HepG2 (cell line): ENCODE measurements around the gene SRC. TPM values are rescaled to one million over a fixed set of nuclear protein-coding genes. Genes with fewer than 3 reads are reported as not detected.

Source experiments
- FOXK2 ChIP-seq: fragments of 450-650 bp; IDR thresholded peaks from 2 replicates; pipeline ENCODE4 v1.6.1; 2016
- HMG20B ChIP-seq: conservative IDR thresholded peaks from 2 replicates; pipeline ENCODE4 v1.6.1; 2016; ENCODE audit warnings: missing genetic modification reagents, missing compliant biosample characterization
- JUND ChIP-seq: sonication (generic); formaldehyde crosslinking; IDR thresholded peaks from 2 replicates; pipeline ENCODE4 v1.8.0; 2022; ENCODE audit warnings: mild to moderate bottlenecking, missing genetic modification reagents
- KAT7 ChIP-seq: IDR thresholded peaks from 2 replicates; pipeline ENCODE4 v1.6.1; 2018; ENCODE audit warnings: borderline replicate concordance, missing compliant biosample characterization
- KLF11 ChIP-seq: IDR thresholded peaks from 2 replicates; pipeline ENCODE4 v1.6.1; 2016; ENCODE audit warnings: missing compliant biosample characterization
- MIXL1 ChIP-seq: IDR thresholded peaks from 2 replicates; pipeline ENCODE4 v1.6.1; 2016
- NRL ChIP-seq: sonication (generic); formaldehyde crosslinking; IDR thresholded peaks from 2 replicates; pipeline ENCODE4 v1.5.0; 2020; ENCODE audit warnings: missing genetic modification reagents, mild to moderate bottlenecking, moderate library complexity, borderline replicate concordance
- PCBP1 ChIP-seq: fragments of 200-400 bp; formaldehyde crosslinking; IDR thresholded peaks from 2 replicates; pipeline ENCODE4 v1.6.1; 2017; ENCODE audit warnings: mild to moderate bottlenecking, low read depth, low read length, borderline replicate concordance
- PITX1 ChIP-seq: sonication (generic); formaldehyde crosslinking; IDR thresholded peaks from 2 replicates; pipeline ENCODE4 v1.5.1; 2020; ENCODE audit warnings: mild to moderate bottlenecking, missing genetic modification reagents
- RBM22 ChIP-seq: fragments of 200-400 bp; formaldehyde crosslinking; optimal IDR thresholded peaks from 2 replicates; pipeline ENCODE3; 2017; ENCODE audit warnings: mild to moderate bottlenecking, low read length, moderate library complexity
- SMAD9 ChIP-seq: sonication (generic); formaldehyde crosslinking; IDR thresholded peaks from 2 replicates; pipeline ENCODE4 v1.5.1; 2020; ENCODE audit warnings: mild to moderate bottlenecking, missing genetic modification reagents
- TOE1 ChIP-seq: sonication (generic); formaldehyde crosslinking; IDR thresholded peaks from 2 replicates; pipeline ENCODE4 v1.4.0; 2020; ENCODE audit warnings: mild to moderate bottlenecking, missing genetic modification reagents
- TOPORS ChIP-seq: sonication (generic); formaldehyde crosslinking; IDR thresholded peaks from 2 replicates; pipeline ENCODE4 v1.8.0; 2023; ENCODE audit warnings: mild to moderate bottlenecking, missing genetic modification reagents
- ZFY ChIP-seq: sonication (generic); formaldehyde crosslinking; IDR thresholded peaks from 2 replicates; pipeline ENCODE4 v1.4.0; 2020; ENCODE audit warnings: missing genetic modification reagents
- ZKSCAN1 ChIP-seq: fragments of 150-350 bp; IDR thresholded peaks from 2 replicates; pipeline ENCODE4 v1.6.1; 2014; ENCODE audit warnings: low read length
- ZMAT3 ChIP-seq: sonication (generic); formaldehyde crosslinking; conservative IDR thresholded peaks from 2 replicates; pipeline ENCODE4 v1.7.0; 2021; ENCODE audit warnings: missing genetic modification reagents
- ZNF124 ChIP-seq: sonication (generic); formaldehyde crosslinking; IDR thresholded peaks from 2 replicates; pipeline ENCODE4 v1.4.0; 2020; ENCODE audit warnings: missing genetic modification reagents
- ZNF234 ChIP-seq: sonication (generic); formaldehyde crosslinking; conservative IDR thresholded peaks from 2 replicates; pipeline ENCODE4 v1.5.1; 2020; ENCODE audit warnings: mild to moderate bottlenecking, missing genetic modification reagents
- ZNF34 ChIP-seq: sonication (generic); formaldehyde crosslinking; IDR thresholded peaks from 2 replicates; pipeline ENCODE4 v1.4.0; 2020; ENCODE audit warnings: mild to moderate bottlenecking, missing genetic modification reagents, borderline replicate concordance
- polyA plus RNA-seq, 8 experiments: library from polyadenylated mRNA; depleted of rRNA in 3 of 8; stranded (reverse) in 7 of 8; unstranded in 1 of 8; fragments of >200 nt; fragmentation: Illumina TruSeq in 4 of 8; extraction: Trizol in 4 of 8; gene quantifications; 2 replicates each; pipeline versions ENCODE4 v1.2.1 to v1.2.3, GENCODE V29; 2011 to 2016; ENCODE audit warnings: low read depth in 4 of 8, missing spikeins in 1 of 8, mixed read lengths in 1 of 8; ENCODE audit not compliant: insufficient read depth in 1 of 8
- total RNA-seq, 5 experiments: library from RNA; depleted of rRNA; stranded (reverse); fragments of >200 nt; fragmentation: Illumina TruSeq; extraction: Trizol; gene quantifications; 2 replicates each; pipeline ENCODE4 v1.2.3, GENCODE V29; 2016; ENCODE audit warnings: low read depth in 1 of 5
- TF ChIP-seq, protein P1 (sequence below): sonication (generic); formaldehyde crosslinking; IDR thresholded peaks from 2 replicates; pipeline ENCODE4 v1.9.0; 2021; ENCODE audit warnings: missing genetic modification reagents, borderline replicate concordance
- TF ChIP-seq, protein P2 (sequence below): sonication (generic); formaldehyde crosslinking; conservative IDR thresholded peaks from 2 replicates; pipeline ENCODE4 v1.4.0; 2020; ENCODE audit warnings: missing genetic modification reagents
- TF ChIP-seq, protein P3 (sequence below), 2 experiments: fragments of 450-650 bp in 1 of 2; sonication (generic) in 1 of 2; formaldehyde crosslinking; IDR thresholded peaks; 2 replicates each; pipeline versions ENCODE4 v1.5.0 to v1.8.0; 2020 to 2022; ENCODE audit warnings: mild to moderate bottlenecking in 1 of 2, missing genetic modification reagents in 1 of 2
- TF ChIP-seq, protein P4 (sequence below): sonication (generic); IDR thresholded peaks from 2 replicates; pipeline ENCODE4 v1.6.1; 2016; ENCODE audit warnings: low read depth, borderline replicate concordance
- TF ChIP-seq, protein P5 (sequence below): IDR thresholded peaks from 2 replicates; pipeline ENCODE4 v1.4.0; 2020; ENCODE audit warnings: mild to moderate bottlenecking, missing genetic modification reagents

SRC gene
- total and polyA plus RNA-seq, 2 of the 13 experiments (the other 11 are each of a cell fraction or from before 2014, with no cell fraction given), result 54.7 to 192 TPM

DNA sequence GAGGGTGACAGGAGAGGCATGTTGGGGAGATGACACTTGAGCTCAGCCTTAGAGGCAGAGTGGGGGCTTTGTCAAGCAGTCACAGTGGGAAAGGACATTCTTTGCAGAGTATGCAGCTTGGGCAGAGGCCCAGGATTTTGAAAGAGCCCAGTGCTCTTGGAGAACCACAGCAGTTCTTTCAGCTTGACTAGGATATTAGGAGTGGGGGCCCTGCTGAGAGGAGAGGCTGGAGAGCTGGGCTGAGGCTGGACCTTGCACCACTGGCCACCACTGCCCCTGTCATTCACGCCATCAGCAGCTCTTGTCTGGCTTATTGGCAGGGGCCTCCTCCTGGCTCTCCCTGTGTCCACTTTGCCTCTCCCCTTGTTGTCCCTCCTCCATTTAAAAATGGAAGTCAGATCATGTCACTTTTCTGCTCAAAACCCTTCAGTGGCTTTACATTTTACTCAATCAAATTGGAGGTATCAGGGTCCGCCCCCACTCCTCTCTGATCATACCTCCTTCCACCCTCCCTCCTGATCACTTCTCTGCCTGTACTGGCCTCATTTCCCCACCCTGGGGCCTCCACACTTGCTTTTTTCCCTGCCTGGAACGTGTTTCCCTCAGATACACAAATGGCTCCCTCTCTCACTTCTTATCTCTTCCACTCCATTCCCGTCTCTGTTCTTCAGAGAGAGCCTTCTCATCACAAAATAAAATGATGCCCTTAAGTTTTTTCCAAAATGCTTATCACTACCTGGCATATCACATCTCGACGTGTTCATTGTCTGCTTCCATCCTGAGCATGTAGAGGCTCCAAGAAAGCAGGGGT, 46.0 kb upstream of the SRC start (continued):
- TF ChIP-seq, protein P1, sequence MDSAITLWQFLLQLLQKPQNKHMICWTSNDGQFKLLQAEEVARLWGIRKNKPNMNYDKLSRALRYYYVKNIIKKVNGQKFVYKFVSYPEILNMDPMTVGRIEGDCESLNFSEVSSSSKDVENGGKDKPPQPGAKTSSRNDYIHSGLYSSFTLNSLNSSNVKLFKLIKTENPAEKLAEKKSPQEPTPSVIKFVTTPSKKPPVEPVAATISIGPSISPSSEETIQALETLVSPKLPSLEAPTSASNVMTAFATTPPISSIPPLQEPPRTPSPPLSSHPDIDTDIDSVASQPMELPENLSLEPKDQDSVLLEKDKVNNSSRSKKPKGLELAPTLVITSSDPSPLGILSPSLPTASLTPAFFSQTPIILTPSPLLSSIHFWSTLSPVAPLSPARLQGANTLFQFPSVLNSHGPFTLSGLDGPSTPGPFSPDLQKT, result no peak
- TF ChIP-seq ZNF124 (CRISPR knock-in tag) (no peak), SMAD9 (no peak), ZNF34 (CRISPR knock-in tag) (no peak), ZMAT3 (CRISPR knock-in tag) (0 out of 2 replicates have a peak, but pooled peaks have one; percentile 40), KAT7 (no peak), FOXK2 (no peak), JUND (CRISPR knock-in tag) (no peak), KLF11 (CRISPR knock-in tag) (no peak), PITX1 (CRISPR knock-in tag) (peak; percentile 58; the same call in 1 of the 2 replicates), PCBP1 (no peak), TOPORS (CRISPR knock-in tag) (no peak), ZFY (CRISPR knock-in tag) (no peak), ZKSCAN1 (no peak), TOE1 (no peak), MIXL1 (CRISPR knock-in tag) (no peak), ZNF234 (CRISPR knock-in tag) (no peak), NRL (CRISPR knock-in tag) (no peak), HMG20B (CRISPR knock-in tag) (no peak), RBM22 (no peak)
- TF ChIP-seq, protein P2, sequence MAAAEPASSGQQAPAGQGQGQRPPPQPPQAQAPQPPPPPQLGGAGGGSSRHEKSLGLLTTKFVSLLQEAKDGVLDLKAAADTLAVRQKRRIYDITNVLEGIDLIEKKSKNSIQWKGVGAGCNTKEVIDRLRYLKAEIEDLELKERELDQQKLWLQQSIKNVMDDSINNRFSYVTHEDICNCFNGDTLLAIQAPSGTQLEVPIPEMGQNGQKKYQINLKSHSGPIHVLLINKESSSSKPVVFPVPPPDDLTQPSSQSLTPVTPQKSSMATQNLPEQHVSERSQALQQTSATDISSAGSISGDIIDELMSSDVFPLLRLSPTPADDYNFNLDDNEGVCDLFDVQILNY (CRISPR knock-in tag), result no peak
- TF ChIP-seq, protein P3, sequence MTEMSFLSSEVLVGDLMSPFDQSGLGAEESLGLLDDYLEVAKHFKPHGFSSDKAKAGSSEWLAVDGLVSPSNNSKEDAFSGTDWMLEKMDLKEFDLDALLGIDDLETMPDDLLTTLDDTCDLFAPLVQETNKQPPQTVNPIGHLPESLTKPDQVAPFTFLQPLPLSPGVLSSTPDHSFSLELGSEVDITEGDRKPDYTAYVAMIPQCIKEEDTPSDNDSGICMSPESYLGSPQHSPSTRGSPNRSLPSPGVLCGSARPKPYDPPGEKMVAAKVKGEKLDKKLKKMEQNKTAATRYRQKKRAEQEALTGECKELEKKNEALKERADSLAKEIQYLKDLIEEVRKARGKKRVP (CRISPR knock-in tag; IDR thresholded peaks at IDR 0.05), result no peak
- TF ChIP-seq, protein P4, sequence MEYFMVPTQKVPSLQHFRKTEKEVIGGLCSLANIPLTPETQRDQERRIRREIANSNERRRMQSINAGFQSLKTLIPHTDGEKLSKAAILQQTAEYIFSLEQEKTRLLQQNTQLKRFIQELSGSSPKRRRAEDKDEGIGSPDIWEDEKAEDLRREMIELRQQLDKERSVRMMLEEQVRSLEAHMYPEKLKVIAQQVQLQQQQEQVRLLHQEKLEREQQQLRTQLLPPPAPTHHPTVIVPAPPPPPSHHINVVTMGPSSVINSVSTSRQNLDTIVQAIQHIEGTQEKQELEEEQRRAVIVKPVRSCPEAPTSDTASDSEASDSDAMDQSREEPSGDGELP, result no peak
- TF ChIP-seq, protein P5, sequence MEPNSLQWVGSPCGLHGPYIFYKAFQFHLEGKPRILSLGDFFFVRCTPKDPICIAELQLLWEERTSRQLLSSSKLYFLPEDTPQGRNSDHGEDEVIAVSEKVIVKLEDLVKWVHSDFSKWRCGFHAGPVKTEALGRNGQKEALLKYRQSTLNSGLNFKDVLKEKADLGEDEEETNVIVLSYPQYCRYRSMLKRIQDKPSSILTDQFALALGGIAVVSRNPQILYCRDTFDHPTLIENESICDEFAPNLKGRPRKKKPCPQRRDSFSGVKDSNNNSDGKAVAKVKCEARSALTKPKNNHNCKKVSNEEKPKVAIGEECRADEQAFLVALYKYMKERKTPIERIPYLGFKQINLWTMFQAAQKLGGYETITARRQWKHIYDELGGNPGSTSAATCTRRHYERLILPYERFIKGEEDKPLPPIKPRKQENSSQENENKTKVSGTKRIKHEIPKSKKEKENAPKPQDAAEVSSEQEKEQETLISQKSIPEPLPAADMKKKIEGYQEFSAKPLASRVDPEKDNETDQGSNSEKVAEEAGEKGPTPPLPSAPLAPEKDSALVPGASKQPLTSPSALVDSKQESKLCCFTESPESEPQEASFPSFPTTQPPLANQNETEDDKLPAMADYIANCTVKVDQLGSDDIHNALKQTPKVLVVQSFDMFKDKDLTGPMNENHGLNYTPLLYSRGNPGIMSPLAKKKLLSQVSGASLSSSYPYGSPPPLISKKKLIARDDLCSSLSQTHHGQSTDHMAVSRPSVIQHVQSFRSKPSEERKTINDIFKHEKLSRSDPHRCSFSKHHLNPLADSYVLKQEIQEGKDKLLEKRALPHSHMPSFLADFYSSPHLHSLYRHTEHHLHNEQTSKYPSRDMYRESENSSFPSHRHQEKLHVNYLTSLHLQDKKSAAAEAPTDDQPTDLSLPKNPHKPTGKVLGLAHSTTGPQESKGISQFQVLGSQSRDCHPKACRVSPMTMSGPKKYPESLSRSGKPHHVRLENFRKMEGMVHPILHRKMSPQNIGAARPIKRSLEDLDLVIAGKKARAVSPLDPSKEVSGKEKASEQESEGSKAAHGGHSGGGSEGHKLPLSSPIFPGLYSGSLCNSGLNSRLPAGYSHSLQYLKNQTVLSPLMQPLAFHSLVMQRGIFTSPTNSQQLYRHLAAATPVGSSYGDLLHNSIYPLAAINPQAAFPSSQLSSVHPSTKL, result peak; percentile 43; the same call in 1 of the 2 replicates
